Activated CD8-positive, alpha-beta memory T cell treated with anti-CD3 and anti-CD28 coated beads, Interleukin-2, amount 50 U/mL, for 24 hours (primary cell): ENCODE results near the gene ATP1A4.

ENCODE experiments used
- DNase-seq: peaks from one replicate; pipeline ENCODE4 v3.0.0-alpha.2; 2020; ENCODE audit errors: extremely low read depth

ATP1A4 gene

GRCh38 chr1:160227561-160227960 lies 76.2 kb downstream of the ATP1A4 start:
- no peak for DNase-seq

- no peak for DNase-seq
These were observed 77.0 kb downstream of the ATP1A4 start for GRCh38 chr1:160228431-160228830.

GRCh38 chr1:160232911-160233310 lies 81.5 kb downstream of the ATP1A4 start:
- DNase-seq, result no peak
